Measurements from ENCODE around the gene CDK19.

The CDK19 gene

GRCh38 chr6:110655821-110656220 is 159.4 kb downstream of the CDK19 start:
- DNase-seq = no peak

GRCh38 chr6:110654096-110654820 is 161.0 kb downstream of the CDK19 start:
- DNase-seq = no peak

GRCh38 chr6:110653381-110653780 is 161.9 kb downstream of the CDK19 start:
- no peak for DNase-seq

- DNase-seq = no peak
These were observed 162.7 kb downstream of the CDK19 start for GRCh38 chr6:110652520-110652919.

GRCh38 chr6:110650755-110651154 is 164.5 kb downstream of the CDK19 start:
- no peak for DNase-seq

- no peak for DNase-seq
These were observed 165.6 kb downstream of the CDK19 start for GRCh38 chr6:110649704-110650103.

- DNase-seq = no peak
These were observed 168.0 kb downstream of the CDK19 start for GRCh38 chr6:110646951-110647910.

GRCh38 chr6:110646419-110646698 is 168.9 kb downstream of the CDK19 start:
- no peak for DNase-seq

GRCh38 chr6:110645685-110646418 is 169.4 kb downstream of the CDK19 start:
- no peak for DNase-seq

GRCh38 chr6:110643175-110643574 is 172.1 kb downstream of the CDK19 start:
- DNase-seq = no peak

- no peak for DNase-seq
These were observed 172.6 kb downstream of the CDK19 start for GRCh38 chr6:110642711-110643110.

- no peak for DNase-seq
These were observed 178.5 kb downstream of the CDK19 start for GRCh38 chr6:110636781-110637180.

GRCh38 chr6:110635096-110635495 is 180.2 kb downstream of the CDK19 start:
- DNase-seq = no peak

GRCh38 chr6:110633731-110634213 is 181.5 kb downstream of the CDK19 start:
- no peak for DNase-seq

- DNase-seq = peak; percentile 29 to 36
These were observed 186.1 kb downstream of the CDK19 start for GRCh38 chr6:110629153-110629552.

GRCh38 chr6:110628330-110628729 is 186.9 kb downstream of the CDK19 start:
- DNase-seq = no peak

GRCh38 chr6:110626442-110626841 is 188.8 kb downstream of the CDK19 start:
- no peak for DNase-seq

- DNase-seq = no peak
These were observed 189.4 kb downstream of the CDK19 start for GRCh38 chr6:110625883-110626282.

- DNase-seq = no peak
These were observed 192.2 kb downstream of the CDK19 start for GRCh38 chr6:110622912-110623578.

GRCh38 chr6:110621061-110621460 is 194.2 kb downstream of the CDK19 start:
- DNase-seq = no peak

GRCh38 chr6:110620065-110620464 is 195.2 kb downstream of the CDK19 start:
- no peak for DNase-seq

GRCh38 chr6:110619275-110619908 is 195.9 kb downstream of the CDK19 start:
- no peak for DNase-seq
